B cell (primary cell): ENCODE measurements around the gene AUTS2.

Experiments used
- EZH2 ChIP-seq: IDR thresholded peaks from 2 replicates; pipeline ENCODE4 v1.6.1; 2012; ENCODE audit warnings: borderline replicate concordance, low read depth, mild to moderate bottlenecking, moderate library complexity, low read length; ENCODE audit not compliant: insufficient read depth, poor library complexity, severe bottlenecking
- TF ChIP-seq, protein P1 (sequence below): fragments of 200-600 bp; IDR thresholded peaks from one replicate; pipeline ENCODE4 v1.8.0; 2022; ENCODE audit warnings: antibody characterized with exemption, mild to moderate bottlenecking

DNA sequence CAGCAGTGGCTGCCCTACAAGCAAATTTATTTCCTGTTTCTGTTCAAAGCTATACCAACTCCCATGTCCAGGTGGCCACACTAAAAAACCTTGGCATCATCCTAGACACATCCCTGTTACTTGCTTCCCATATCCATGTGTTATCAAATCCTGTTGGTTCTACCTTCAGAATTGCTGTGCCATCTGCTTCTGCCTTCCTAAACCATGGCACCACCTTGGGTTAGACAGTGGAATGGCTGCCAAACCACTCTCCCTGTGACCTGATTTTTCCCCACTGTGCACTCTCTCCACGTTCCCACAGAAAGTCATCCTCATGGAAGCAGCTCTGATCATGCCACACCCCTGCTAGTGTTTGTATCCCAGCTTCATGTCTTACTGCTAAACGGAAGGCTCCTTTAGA, 836.1 kb downstream of the AUTS2 start:
- TF ChIP-seq, protein P1, sequence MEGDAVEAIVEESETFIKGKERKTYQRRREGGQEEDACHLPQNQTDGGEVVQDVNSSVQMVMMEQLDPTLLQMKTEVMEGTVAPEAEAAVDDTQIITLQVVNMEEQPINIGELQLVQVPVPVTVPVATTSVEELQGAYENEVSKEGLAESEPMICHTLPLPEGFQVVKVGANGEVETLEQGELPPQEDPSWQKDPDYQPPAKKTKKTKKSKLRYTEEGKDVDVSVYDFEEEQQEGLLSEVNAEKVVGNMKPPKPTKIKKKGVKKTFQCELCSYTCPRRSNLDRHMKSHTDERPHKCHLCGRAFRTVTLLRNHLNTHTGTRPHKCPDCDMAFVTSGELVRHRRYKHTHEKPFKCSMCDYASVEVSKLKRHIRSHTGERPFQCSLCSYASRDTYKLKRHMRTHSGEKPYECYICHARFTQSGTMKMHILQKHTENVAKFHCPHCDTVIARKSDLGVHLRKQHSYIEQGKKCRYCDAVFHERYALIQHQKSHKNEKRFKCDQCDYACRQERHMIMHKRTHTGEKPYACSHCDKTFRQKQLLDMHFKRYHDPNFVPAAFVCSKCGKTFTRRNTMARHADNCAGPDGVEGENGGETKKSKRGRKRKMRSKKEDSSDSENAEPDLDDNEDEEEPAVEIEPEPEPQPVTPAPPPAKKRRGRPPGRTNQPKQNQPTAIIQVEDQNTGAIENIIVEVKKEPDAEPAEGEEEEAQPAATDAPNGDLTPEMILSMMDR, result no peak
- TF ChIP-seq EZH2, result no peak
